ENCODE measurements around the gene ADAMTS2.

- TF ChIP-seq POLR2A (IDR thresholded peaks at IDR 0.05; ENCODE audit: low read depth, low read length), result no peak
- no peak for TF ChIP-seq POLR2AphosphoS5 (IDR thresholded peaks at IDR 0.05; ENCODE audit: low read depth, low read length)
- no peak for TF ChIP-seq TAF1 (IDR thresholded peaks at IDR 0.05; ENCODE audit: low read depth, low read length)
These were observed 132.4 kb downstream of the ADAMTS2 start for GRCh38 chr5:179212870-179213269.

Data from GM12891 (cell line).